Ecto neural progenitor cell (in vitro differentiated cells): ENCODE results near the gene NSD1.
"Not testable (repeated sequence)": the region's sequence is repeated elsewhere in the genome, so short reads cannot be mapped to it uniquely, and the experiment has no call there.

Experiments used
- DNase-seq: peaks from one replicate; pipeline ENCODE4 v3.0.0-alpha.2; 2018; ENCODE audit warnings: low spot score

NSD1 gene

DNA sequence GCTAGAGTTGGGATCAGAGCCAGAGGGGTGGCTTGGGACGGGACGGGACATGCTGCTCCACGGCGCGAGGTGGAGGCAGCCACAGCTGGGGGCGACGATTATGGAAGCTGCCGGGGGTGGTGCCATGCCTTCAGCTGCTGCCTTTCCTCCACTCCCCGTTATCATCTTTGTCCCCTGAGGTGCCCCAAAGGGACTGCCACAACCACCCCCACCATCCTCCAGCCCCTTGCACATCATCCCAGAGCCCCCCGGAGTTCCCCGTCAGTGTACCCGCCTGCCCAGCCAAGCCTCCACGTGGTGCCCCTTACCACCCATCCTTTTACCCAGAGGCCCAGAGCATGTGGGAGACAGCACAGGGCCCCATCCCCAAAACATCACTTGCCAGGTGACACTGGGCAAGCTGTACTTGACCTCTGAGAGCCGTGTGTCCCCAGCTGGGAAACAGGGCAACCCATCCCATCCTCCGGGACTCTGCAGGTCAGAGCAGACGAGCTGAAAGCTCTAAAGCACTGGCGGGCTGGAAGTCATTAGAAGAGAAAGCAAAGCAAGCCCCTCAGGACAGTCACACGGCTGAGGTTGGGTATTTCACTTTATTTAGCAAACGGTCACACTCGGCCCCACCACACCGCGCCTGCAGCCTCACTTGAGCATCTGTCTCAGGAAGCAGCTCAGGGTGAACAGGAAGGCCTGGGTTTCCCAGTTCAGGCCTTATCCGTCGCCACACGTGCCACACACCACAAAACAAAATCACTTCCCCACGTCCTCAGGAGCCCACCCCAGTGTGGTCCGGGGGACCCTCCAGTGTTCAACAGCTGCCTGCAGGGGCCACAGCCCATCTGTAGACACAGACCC is 197.6 kb downstream of the NSD1 start:
- no peak for DNase-seq

- DNase-seq: no peak
These were observed 198.7 kb downstream of the NSD1 start for GRCh38 chr5:177332031-177332895.

GRCh38 chr5:177332896-177333260 is 199.3 kb downstream of the NSD1 start:
- DNase-seq: no peak

DNA sequence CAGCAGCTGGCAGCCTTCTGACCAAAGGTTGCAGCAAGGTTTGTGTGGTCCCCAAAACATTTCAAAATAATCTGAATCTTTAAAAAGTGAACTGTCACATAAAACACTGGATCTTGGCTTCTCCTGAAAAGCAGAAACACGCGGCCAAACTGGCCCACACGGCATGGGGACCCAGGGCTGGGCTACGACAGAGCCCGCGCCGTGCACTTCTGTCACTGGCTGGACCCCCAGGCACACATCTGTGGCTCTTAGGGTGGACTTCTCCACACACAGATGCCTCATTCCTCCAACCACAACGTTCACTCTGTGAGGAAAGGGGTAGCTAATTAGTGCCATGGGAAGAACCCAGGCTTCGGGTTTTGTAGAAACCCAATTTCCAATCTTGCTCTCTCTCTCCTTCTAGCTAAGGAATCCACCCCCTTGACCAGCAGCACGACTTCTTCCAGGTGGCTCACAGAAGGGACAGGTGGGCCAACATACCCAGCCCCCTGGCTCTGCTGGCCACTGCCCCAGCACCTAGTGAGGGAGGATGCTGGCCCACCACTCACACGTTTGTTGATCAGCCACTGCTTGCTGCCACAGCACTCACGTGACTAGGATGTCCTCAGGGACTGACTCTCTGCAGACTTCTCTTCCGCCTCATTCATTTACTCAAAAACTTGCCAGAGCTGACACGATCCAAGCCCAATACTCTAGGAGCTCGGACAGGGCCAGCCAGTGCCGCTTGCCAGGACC is 200.0 kb downstream of the NSD1 start:
- DNase-seq: no peak

- DNase-seq: no peak
These were observed 200.6 kb downstream of the NSD1 start for GRCh38 chr5:177334155-177334551.

- DNase-seq: no peak
These were observed 201.5 kb downstream of the NSD1 start for GRCh38 chr5:177334781-177335700.

GRCh38 chr5:177335701-177336065 is 202.1 kb downstream of the NSD1 start:
- DNase-seq: no peak

DNA sequence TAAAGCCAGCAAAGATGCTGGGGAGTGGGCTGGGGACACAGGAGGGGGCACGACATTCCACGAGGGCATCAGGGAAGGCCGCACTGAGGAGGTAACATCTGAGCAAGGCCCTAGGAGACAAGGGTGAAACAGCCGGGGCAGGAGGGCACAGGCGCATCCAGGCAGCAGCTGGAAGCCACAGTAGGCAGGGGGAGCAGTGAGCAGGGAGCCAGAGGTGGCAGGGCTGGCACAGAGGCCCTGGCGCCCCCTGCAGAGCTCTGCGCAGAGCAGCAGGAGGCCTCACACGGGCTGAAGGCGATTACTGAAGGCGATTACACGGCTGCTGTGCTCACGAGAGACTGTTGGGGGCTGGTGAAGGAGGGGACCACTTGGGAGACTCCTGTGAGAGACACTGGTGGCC is 202.5 kb downstream of the NSD1 start:
- DNase-seq: no peak

DNA sequence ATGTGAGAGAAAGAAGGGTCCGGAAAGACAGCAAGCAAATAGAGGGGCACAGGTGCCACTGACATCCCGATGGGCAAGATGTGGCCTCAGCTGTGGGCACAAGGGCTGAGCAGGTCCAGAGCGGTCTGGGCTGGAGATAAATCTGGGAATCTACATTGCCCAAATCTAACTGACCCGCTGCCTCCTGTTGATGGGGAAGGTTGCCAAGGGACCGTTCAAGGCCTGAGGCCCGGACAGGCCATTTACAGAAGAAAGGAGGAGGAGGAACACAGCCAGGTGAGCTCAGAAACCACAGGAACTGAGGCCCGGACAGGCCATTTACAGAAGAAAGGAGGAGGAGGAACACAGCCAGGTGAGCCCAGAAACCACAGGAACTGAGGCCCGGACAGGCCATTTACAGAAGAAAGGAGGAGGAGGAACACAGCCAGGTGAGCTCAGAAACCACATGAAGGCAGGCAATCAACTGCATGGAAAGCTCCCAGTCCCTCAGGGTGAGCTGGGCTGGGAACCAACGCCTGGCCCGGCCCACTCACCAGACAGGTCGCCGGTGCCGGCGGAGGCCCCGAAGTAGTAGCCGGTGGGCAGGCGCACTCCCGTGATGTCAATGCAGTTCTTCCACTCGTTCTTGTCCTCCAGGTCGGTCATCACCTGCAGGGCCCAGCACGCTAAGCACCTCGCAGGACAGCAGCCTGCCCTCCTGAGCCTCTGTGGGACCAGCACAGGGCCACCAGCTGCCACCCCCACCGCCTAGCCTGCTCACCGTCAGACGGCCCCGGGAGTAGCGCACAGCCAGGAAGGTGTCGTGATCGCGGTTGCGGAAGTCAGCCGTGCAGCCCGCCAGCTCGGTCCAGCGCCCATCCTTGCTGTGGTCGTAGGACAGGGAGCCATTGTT is 203.3 kb downstream of the NSD1 start:
- DNase-seq: no peak

DNA sequence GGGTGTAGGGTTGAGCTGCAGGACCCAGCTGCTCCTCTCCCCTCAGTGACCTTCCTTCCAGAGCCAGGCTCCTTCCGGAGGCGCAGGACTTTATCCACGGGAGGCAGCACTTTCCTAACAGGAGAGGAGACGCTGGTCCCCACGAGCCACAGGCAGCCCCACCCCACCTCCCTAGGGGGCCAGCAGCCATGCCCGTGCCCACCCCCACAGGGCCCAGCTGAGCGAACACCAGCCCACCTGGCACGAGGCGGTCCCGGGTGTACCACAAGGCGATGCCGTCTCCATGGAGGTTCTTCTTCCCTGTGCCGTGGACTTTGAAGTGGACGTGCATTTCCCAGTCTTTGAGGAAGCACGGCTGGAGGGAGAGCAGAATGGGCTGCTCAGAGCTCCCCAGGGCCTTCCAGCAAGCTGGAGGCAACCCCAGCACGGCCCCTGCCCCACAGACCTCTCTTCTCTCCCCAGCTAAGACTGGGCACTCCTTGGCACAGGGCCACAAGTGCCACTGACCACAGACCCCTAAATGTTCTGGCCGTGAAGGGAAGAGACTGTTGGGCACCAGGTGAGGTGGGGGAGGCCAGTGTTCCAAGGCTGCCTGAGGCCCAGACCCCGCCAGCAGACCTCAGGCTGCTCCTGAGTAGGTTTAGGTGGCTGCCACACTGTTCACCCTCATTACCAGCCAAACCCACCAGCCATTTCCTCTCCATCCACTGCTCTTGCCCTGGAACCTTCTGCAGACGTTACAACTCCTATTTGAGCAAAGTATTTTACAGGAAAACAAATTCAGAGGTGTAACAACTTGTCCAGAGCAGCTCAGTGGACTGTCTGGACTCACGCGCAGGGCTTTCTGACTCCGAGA is 204.9 kb downstream of the NSD1 start:
- no peak for DNase-seq

GRCh38 chr5:177339107-177339638 is 205.6 kb downstream of the NSD1 start:
- DNase-seq: no peak

- not testable (repeated sequence) for DNase-seq
These were observed 209.4 kb downstream of the NSD1 start for GRCh38 chr5:177343000-177343399.

- DNase-seq: no peak
These were observed 210.2 kb downstream of the NSD1 start for GRCh38 chr5:177343777-177344176.

DNA sequence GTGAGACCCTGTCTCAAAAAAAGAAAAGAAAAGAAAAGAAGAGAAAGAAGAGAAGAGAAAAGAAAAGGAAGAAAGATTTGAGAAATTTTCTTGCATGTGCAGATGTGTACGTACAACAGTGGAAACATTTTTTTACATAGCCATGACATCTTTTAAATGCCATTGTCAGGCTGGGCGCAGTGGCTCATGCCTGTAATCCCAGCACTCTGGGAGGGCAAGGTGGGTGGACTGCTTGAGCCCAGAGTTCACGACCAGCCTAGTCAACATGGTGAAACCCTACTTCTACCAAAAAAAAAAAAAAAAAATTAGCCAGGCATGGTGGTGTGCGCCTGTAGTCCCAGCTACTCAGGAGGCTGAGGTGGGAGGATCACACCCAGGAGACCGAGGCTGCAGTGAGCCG is 211.3 kb downstream of the NSD1 start:
- DNase-seq: no peak

GRCh38 chr5:177346820-177347219 is 213.2 kb downstream of the NSD1 start:
- no peak for DNase-seq

GRCh38 chr5:177347699-177348098 is 214.1 kb downstream of the NSD1 start:
- DNase-seq: no peak

DNA sequence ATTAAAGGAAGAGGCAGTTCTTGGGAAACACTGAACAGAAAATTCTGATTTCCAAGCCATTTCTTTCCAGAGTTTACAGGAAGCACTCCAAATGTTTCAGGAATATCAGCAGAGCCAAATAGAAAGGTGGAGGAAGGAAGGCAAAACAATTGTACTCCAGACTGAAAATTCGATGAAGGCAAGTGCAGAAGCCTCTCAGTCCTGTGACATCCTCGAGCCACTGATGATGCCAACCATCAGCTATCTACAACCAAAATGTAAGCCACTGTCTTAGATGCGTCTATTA is 215.7 kb downstream of the NSD1 start:
- no peak for DNase-seq

- no peak for DNase-seq
These were observed 216.2 kb downstream of the NSD1 start for GRCh38 chr5:177349762-177350161.
